Activated CD8-positive, alpha-beta T cell treated with anti-CD3 and anti-CD28 coated beads for 36 hours (primary cell): ENCODE results near the gene GNB1. TPM values are rescaled to one million over a fixed set of nuclear protein-coding genes. Genes with fewer than 3 reads are reported as not detected.

Source experiments
- ATAC-seq: fragments of 200-7000 bp; cut with Tn5 transposase; one replicate; pipeline ENCODE4 v1.10.0; 2021; ENCODE audit warnings: mild to moderate bottlenecking, moderate library complexity
- CTCF ChIA-PET: fragments of 350-600 bp; sonication (Branson Sonifier 250); formaldehyde crosslinking; loops from one replicate; lab custom pipeline; 2021; ENCODE audit warnings: antibody characterized with exemption; lab: Charles Lee
- POLR2A ChIA-PET: fragments of 350-600 bp; sonication (Branson Sonifier 250); formaldehyde crosslinking; loops from one replicate; lab custom pipeline; 2021; ENCODE audit warnings: antibody characterized with exemption; lab: Charles Lee
- DNase-seq: peaks from one replicate; pipeline ENCODE4 v3.0.0-alpha.2; 2020
- H3K27ac Mint-ChIP-seq: one replicate; pipeline ENCODE4 v1.8.0; 2021; ENCODE audit warnings: mild to moderate bottlenecking, mixed read lengths
- H3K27me3 Mint-ChIP-seq: one replicate; pipeline ENCODE4 v1.8.0; 2021; ENCODE audit warnings: mixed read lengths
- H3K36me3 Mint-ChIP-seq: one replicate; pipeline ENCODE4 v1.8.0; 2021; ENCODE audit warnings: low read depth, mixed read lengths
- H3K4me1 Mint-ChIP-seq: one replicate; pipeline ENCODE4 v1.8.0; 2021; ENCODE audit warnings: low read depth, mixed read lengths
- H3K4me3 Mint-ChIP-seq: one replicate; pipeline ENCODE4 v1.8.0; 2021; ENCODE audit warnings: mild to moderate bottlenecking, moderate library complexity, mixed read lengths
- H3K9me3 Mint-ChIP-seq: one replicate; pipeline ENCODE4 v1.8.0; 2021; ENCODE audit warnings: mixed read lengths
- CTCF ChIP-seq: fragments of 200-600 bp; IDR thresholded peaks from one replicate; pipeline ENCODE4 v1.8.0; 2022; ENCODE audit warnings: antibody characterized with exemption, mild to moderate bottlenecking
- intact Hi-C: fragments of 100-400 bp; cut with micrococcal nuclease; formaldehyde crosslinking; loops from one replicate; pipeline ENCODE4 v1.10.0; 2022
- total RNA-seq, 2 experiments: library from RNA; stranded (reverse); gene quantifications; one replicate each; pipeline ENCODE4 v1.2.3, GENCODE V29; 2021

GNB1 gene
- total RNA-seq, 2 experiments from 2014 or later, result 318 to 330 TPM

- Mint-ChIP-seq H3K4me1 (peaks cover 37% of the 10 kb centered on the region), H3K4me3 (no peak overlapping the region), H3K9me3 (no peaks in the 10 kb centered on the region), H3K27ac (peak overlapping the region; percentile 64), H3K27me3 (no peaks in the 10 kb centered on the region), H3K36me3 (peaks cover 18% of the 10 kb centered on the region)
- no peak for DNase-seq
- ChIA-PET CTCF (no interaction called here), POLR2A (no interaction called here)
- no peak for ATAC-seq
- no peak for TF ChIP-seq CTCF
- intact Hi-C loops, result no loop called here
Measured at GRCh38 chr1:1832166-1832565, 58.7 kb downstream of the GNB1 start.

- DNase-seq, result no peak
- TF ChIP-seq CTCF, result no peak
- no peak for ATAC-seq
- Mint-ChIP-seq H3K27me3 (no peaks in the 10 kb centered on the region), H3K9me3 (no peaks in the 10 kb centered on the region), H3K4me3 (no peak overlapping the region), H3K27ac (peak overlapping the region; percentile 57), H3K4me1 (peaks cover 47% of the 10 kb centered on the region), H3K36me3 (peaks cover 24% of the 10 kb centered on the region)
- intact Hi-C loops, result no loop called here
- POLR2A ChIA-PET, result interaction anchor here (0.5 to 0.8 kb wide), 5 partner anchors 11 to 375 kb away, joined by 3 read pairs; no protein-coding TSS in a partner anchor
- CTCF ChIA-PET, result interaction anchor here (1.0 to 1.5 kb wide), 3 partner anchors 17 to 78 kb away, joined by 3 to 4 read pairs (median 3); no protein-coding TSS in a partner anchor
Measured at GRCh38 chr1:1827089-1827848, 63.6 kb downstream of the GNB1 start.

- TF ChIP-seq CTCF, result no peak
- Mint-ChIP-seq H3K36me3 (peaks cover 23% of the 10 kb centered on the region), H3K27ac (peak overlapping the region; percentile 26), H3K4me3 (no peak overlapping the region), H3K27me3 (no peaks in the 10 kb centered on the region), H3K9me3 (no peaks in the 10 kb centered on the region), H3K4me1 (peaks cover 45% of the 10 kb centered on the region)
- intact Hi-C loops, result no loop called here
- DNase-seq (no peak), ATAC-seq (no peak)
- CTCF ChIA-PET, result interaction anchor here (1.0 to 1.3 kb wide), 2 partner anchors 17 to 72 kb away, joined by 3 read pairs; no protein-coding TSS in a partner anchor
- POLR2A ChIA-PET, result interaction anchor here (0.5 to 0.7 kb wide), 3 partner anchors 10 to 374 kb away, joined by 3 read pairs; no protein-coding TSS in a partner anchor
Measured at GRCh38 chr1:1826356-1827088, 64.4 kb downstream of the GNB1 start.

- no peak for TF ChIP-seq CTCF
- CTCF ChIA-PET, result interaction anchor here (3.2 kb wide), 1 partner anchor 80 kb away, joined by 17 read pairs; no protein-coding TSS in a partner anchor
- H3K4me3 Mint-ChIP-seq, result no peak overlapping the region
- POLR2A ChIA-PET, result interaction anchor here (1.0 kb wide), 1 partner anchor 59 kb away, joined by 3 read pairs; no protein-coding TSS in a partner anchor
- peaks cover 45% of the 10 kb centered on the region for H3K4me1 Mint-ChIP-seq
- peak overlapping the region; percentile 72 for H3K27ac Mint-ChIP-seq
- no peak for DNase-seq
- H3K27me3 Mint-ChIP-seq, result no peaks in the 10 kb centered on the region
- no peak for ATAC-seq
- intact Hi-C loops, result no loop called here
- peaks cover 21% of the 10 kb centered on the region for H3K36me3 Mint-ChIP-seq
- no peaks in the 10 kb centered on the region for H3K9me3 Mint-ChIP-seq
Measured at GRCh38 chr1:1825217-1825616, 65.7 kb downstream of the GNB1 start.
